Loucy (cell line): ENCODE results near the gene PKM.

ENCODE experiments used
- EZH2phosphoT487 ChIP-seq: fragments of 200-600 bp; IDR thresholded peaks from 2 replicates; pipeline ENCODE4 v1.6.1; 2018; ENCODE audit warnings: antibody characterized with exemption, mild to moderate bottlenecking, moderate library complexity, borderline replicate concordance
- TF ChIP-seq, protein P1 (sequence below): fragments of 200-600 bp; sonication (generic); conservative IDR thresholded peaks from 2 replicates; pipeline ENCODE4 v1.5.1; 2014; ENCODE audit warnings: mild to moderate bottlenecking, antibody characterized with exemption, low read length

DNA sequence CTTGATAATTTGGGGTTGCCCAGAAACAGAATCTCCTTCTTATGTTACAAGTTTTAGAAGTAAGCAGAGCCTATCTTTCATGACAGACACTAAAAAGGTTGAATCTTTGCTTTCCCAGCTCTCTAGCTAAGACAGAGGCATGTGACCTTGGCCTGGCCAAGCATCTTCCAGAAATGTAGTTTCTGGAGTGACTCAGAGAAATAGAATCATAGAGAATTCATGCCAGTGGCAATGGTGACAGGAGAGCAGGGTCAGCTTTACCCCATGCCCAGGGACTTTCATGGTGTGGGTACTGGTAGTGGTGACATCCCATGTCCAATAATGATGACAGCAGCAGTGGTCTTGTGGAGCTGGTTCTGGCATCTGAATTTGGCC is 45.3 kb upstream of the PKM start:
- TF ChIP-seq, protein P1, sequence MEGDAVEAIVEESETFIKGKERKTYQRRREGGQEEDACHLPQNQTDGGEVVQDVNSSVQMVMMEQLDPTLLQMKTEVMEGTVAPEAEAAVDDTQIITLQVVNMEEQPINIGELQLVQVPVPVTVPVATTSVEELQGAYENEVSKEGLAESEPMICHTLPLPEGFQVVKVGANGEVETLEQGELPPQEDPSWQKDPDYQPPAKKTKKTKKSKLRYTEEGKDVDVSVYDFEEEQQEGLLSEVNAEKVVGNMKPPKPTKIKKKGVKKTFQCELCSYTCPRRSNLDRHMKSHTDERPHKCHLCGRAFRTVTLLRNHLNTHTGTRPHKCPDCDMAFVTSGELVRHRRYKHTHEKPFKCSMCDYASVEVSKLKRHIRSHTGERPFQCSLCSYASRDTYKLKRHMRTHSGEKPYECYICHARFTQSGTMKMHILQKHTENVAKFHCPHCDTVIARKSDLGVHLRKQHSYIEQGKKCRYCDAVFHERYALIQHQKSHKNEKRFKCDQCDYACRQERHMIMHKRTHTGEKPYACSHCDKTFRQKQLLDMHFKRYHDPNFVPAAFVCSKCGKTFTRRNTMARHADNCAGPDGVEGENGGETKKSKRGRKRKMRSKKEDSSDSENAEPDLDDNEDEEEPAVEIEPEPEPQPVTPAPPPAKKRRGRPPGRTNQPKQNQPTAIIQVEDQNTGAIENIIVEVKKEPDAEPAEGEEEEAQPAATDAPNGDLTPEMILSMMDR: no peak
- no peak for TF ChIP-seq EZH2phosphoT487
